H9 (cell line): ENCODE data around the gene PRKCZ. TPM values are rescaled to one million over a fixed set of nuclear protein-coding genes. Genes with fewer than 3 reads are reported as not detected.
A peak's percentile ranks its signal among the peaks of the same experiment; 100 is the strongest.

Experiments used
- DNase-seq: peaks from one replicate; pipeline ENCODE4 v3.0.0-alpha.2; 2017
- H2AFZ ChIP-seq: one replicate; pipeline ENCODE4 v1.6.1; 2013; ENCODE audit warnings: mild to moderate bottlenecking, low read length, control low read depth, moderate library complexity
- H2AK5ac ChIP-seq: 2 replicates; pipeline ENCODE4 v1.6.1; 2013; ENCODE audit warnings: low read length, control low read depth, mixed read lengths; ENCODE audit not compliant: insufficient read length
- H2BK120ac ChIP-seq: one replicate; pipeline ENCODE4 v1.6.1; 2013; ENCODE audit warnings: low read depth, mild to moderate bottlenecking, low read length, control low read depth, inconsistent platforms; ENCODE audit not compliant: poor library complexity, severe bottlenecking
- H2BK12ac ChIP-seq: 2 replicates; pipeline ENCODE4 v1.6.1; 2013; ENCODE audit warnings: low read length, control low read depth, mixed read lengths, low read depth; ENCODE audit not compliant: insufficient read length
- H2BK15ac ChIP-seq: 2 replicates; pipeline ENCODE4 v1.6.1; 2013; ENCODE audit warnings: low read depth, low read length, control low read depth
- H2BK20ac ChIP-seq: one replicate; pipeline ENCODE4 v1.6.1; 2013; ENCODE audit warnings: low read depth, mild to moderate bottlenecking, low read length, control low read depth, inconsistent platforms; ENCODE audit not compliant: poor library complexity, severe bottlenecking
- H2BK5ac ChIP-seq: 2 replicates; pipeline ENCODE4 v1.6.1; 2013; ENCODE audit warnings: low read length, control low read depth, mixed read lengths; ENCODE audit not compliant: insufficient read length
- H3K14ac ChIP-seq: 2 replicates; pipeline ENCODE4 v1.6.1; 2013; ENCODE audit warnings: low read length, control low read depth; ENCODE audit not compliant: insufficient read depth
- H3K18ac ChIP-seq: 2 replicates; pipeline ENCODE4 v1.6.1; 2013; ENCODE audit warnings: low read depth, mild to moderate bottlenecking, mixed read lengths, low read length, control low read depth; ENCODE audit not compliant: insufficient read length
- H3K23ac ChIP-seq: 2 replicates; pipeline ENCODE4 v1.6.1; 2013; ENCODE audit warnings: low read length, control low read depth, mixed read lengths, low read depth; ENCODE audit not compliant: insufficient read length
- H3K23me2 ChIP-seq: 2 replicates; pipeline ENCODE4 v1.6.1; 2013; ENCODE audit warnings: low read depth, mild to moderate bottlenecking, mixed read lengths, low read length, control low read depth; ENCODE audit not compliant: insufficient read length, poor library complexity, severe bottlenecking
- H3K27ac ChIP-seq: 2 replicates; pipeline ENCODE4 v1.5.1; 2013; ENCODE audit warnings: low read length, control low read depth, mixed read lengths, low read depth; ENCODE audit not compliant: insufficient read length
- H3K27me3 ChIP-seq: 2 replicates; pipeline ENCODE4 v1.6.1; 2013; ENCODE audit warnings: low read length, control low read depth, inconsistent platforms; ENCODE audit not compliant: insufficient read depth
- H3K4ac ChIP-seq: 2 replicates; pipeline ENCODE4 v1.6.1; 2013; ENCODE audit warnings: low read depth, mild to moderate bottlenecking, control low read depth, inconsistent platforms, low read length, moderate library complexity
- H3K4me1 ChIP-seq: 2 replicates; pipeline ENCODE4 v1.6.1; 2013; ENCODE audit warnings: low read length, control low read depth, inconsistent platforms; ENCODE audit not compliant: insufficient read depth
- H3K4me2 ChIP-seq: 2 replicates; pipeline ENCODE4 v1.6.1; 2013; ENCODE audit warnings: low read length, control low read depth, mixed read lengths; ENCODE audit not compliant: insufficient read length, insufficient read depth
- H3K56ac ChIP-seq: 2 replicates; pipeline ENCODE4 v1.6.1; 2013; ENCODE audit warnings: low read depth, mild to moderate bottlenecking, mixed read lengths, low read length, control low read depth; ENCODE audit not compliant: insufficient read length
- H3K79me1 ChIP-seq: 2 replicates; pipeline ENCODE4 v1.6.1; 2013; ENCODE audit warnings: low read depth, mild to moderate bottlenecking, moderate library complexity, low read length, control low read depth, inconsistent platforms; ENCODE audit not compliant: insufficient read depth, poor library complexity, severe bottlenecking
- H3K79me2 ChIP-seq: 2 replicates; pipeline ENCODE4 v1.6.1; 2013; ENCODE audit warnings: low read length, control low read depth, inconsistent platforms; ENCODE audit not compliant: insufficient read depth
- H3K9ac ChIP-seq: 2 replicates; pipeline ENCODE4 v1.6.1; 2013; ENCODE audit warnings: low read length, control low read depth, mixed read lengths; ENCODE audit not compliant: insufficient read length; ENCODE audit errors: extremely low read depth
- H3K9me3 ChIP-seq: one replicate; pipeline ENCODE4 v1.6.1; 2013; ENCODE audit warnings: low read depth, low read length, inconsistent platforms; ENCODE audit not compliant: control insufficient read depth
- H3T11ph ChIP-seq: one replicate; pipeline ENCODE4 v1.6.1; 2013; ENCODE audit warnings: mild to moderate bottlenecking, low read length, control low read depth, inconsistent platforms
- H4K20me1 ChIP-seq: one replicate; pipeline ENCODE4 v1.6.1; 2013; ENCODE audit not compliant: control insufficient read depth, insufficient read length, insufficient read depth
- H4K5ac ChIP-seq: 2 replicates; pipeline ENCODE4 v1.6.1; 2013; ENCODE audit warnings: low read depth, mild to moderate bottlenecking, mixed read lengths, low read length, control low read depth; ENCODE audit not compliant: insufficient read length
- H4K8ac ChIP-seq: replicated peaks from 2 replicates; pipeline ENCODE4 v1.6.1; 2013; ENCODE audit warnings: low read length, control low read depth, mixed read lengths, low read depth; ENCODE audit not compliant: insufficient read length
- H4K91ac ChIP-seq: 2 replicates; pipeline ENCODE4 v1.6.1; 2013; ENCODE audit warnings: low read depth, mild to moderate bottlenecking, moderate library complexity, mixed read lengths, low read length, control low read depth; ENCODE audit not compliant: insufficient read length
- H3K27ac Mint-ChIP-seq, 3 experiments: 2 replicates in 2 of 3; 3 replicates in 1 of 3; pipeline ENCODE4 v1.8.0; 2020 to 2021; ENCODE audit warnings: mixed read lengths in 3 of 3, mild to moderate bottlenecking in 1 of 3, moderate library complexity in 1 of 3
- H3K27me3 Mint-ChIP-seq: 2 replicates; pipeline ENCODE4 v1.8.0; 2021; ENCODE audit warnings: low read depth, mild to moderate bottlenecking, moderate library complexity, mixed read lengths
- H3K36me3 Mint-ChIP-seq, 3 experiments: 2 replicates in 2 of 3; 3 replicates in 1 of 3; pipeline ENCODE4 v1.8.0; 2020 to 2021; ENCODE audit warnings: low read depth in 3 of 3, mixed read lengths in 3 of 3; ENCODE audit not compliant: insufficient read depth in 1 of 3
- H3K4me1 Mint-ChIP-seq, 2 experiments: 2 replicates each; pipeline ENCODE4 v1.8.0; 2020; ENCODE audit warnings: mixed read lengths in 2 of 2
- H3K4me3 Mint-ChIP-seq, 2 experiments: 2 replicates in 1 of 2; 3 replicates in 1 of 2; pipeline ENCODE4 v1.8.0; 2020 to 2021; ENCODE audit warnings: mild to moderate bottlenecking in 2 of 2, mixed read lengths in 2 of 2, moderate library complexity in 1 of 2
- H3K9me3 Mint-ChIP-seq, 2 experiments: 2 replicates in 1 of 2; 3 replicates in 1 of 2; pipeline ENCODE4 v1.8.0; 2020; ENCODE audit warnings: mild to moderate bottlenecking in 2 of 2, mixed read lengths in 2 of 2, moderate library complexity in 1 of 2
- CTCF ChIP-seq: fragments of 200-600 bp; sonication (generic); conservative IDR thresholded peaks from 3 replicates; pipeline ENCODE4 v1.8.0; 2021; ENCODE audit warnings: antibody characterized with exemption, mild to moderate bottlenecking
- WGBS: extraction: QIAGEN DNeasy Blood & Tissue Kit; methylation state at CpG from one replicate; pipeline ENCODE4 v1.1.7; 2013; ENCODE audit warnings: missing lambda C conversion rate, low lambda C conversion rate, mixed read lengths; ENCODE audit not compliant: insufficient read length; ENCODE audit errors: extremely low coverage; 5-methylcytosine and 5-hydroxymethylcytosine counted together
- total RNA-seq: library from RNA; stranded (reverse); gene quantifications from 2 replicates; pipeline ENCODE4 v1.2.1, GENCODE V29; 2021

PRKCZ gene
- total RNA-seq, 1 experiment from 2014 or later, result 48.4 TPM

GRCh38 chr1:2133879-2134215 lies 83.6 kb downstream of the PRKCZ start:
- H3K27ac Mint-ChIP-seq, result no peak overlapping the region
- peak overlapping the region; percentile 40 to 50; a peak in 2 of 5 replicates for H3K4me3 Mint-ChIP-seq
- Histone ChIP-seq H3K9ac (no peak overlapping the region), H2AFZ (no peak overlapping the region), H2BK12ac (no peak overlapping the region), H4K8ac (no peak overlapping the region), H2BK5ac (no peak overlapping the region), H3T11ph (no peak overlapping the region), H3K4ac (no peak overlapping the region), H3K27ac (no peak overlapping the region), H3K9me3 (no peaks in the 10 kb centered on the region), H2BK15ac (no peak overlapping the region), H3K14ac (no peak overlapping the region), H2AK5ac (no peak overlapping the region), H3K4me1 (peaks cover 4% of the 10 kb centered on the region; the same call in 1 of the 2 replicates), H4K20me1 (no peaks in the 10 kb centered on the region), H3K4me2 (peak overlapping the region; percentile 29), H2BK120ac (no peak overlapping the region), H3K79me2 (peaks cover 1% of the 10 kb centered on the region; the same call in 1 of the 2 replicates), H4K91ac (no peak overlapping the region), H3K18ac (peak overlapping the region; percentile 8), H3K56ac (no peak overlapping the region), H3K79me1 (no peaks in the 10 kb centered on the region), H3K23me2 (peaks cover 3% of the 10 kb centered on the region), H3K23ac (no peak overlapping the region), H2BK20ac (no peak overlapping the region), H3K27me3 (no peaks in the 10 kb centered on the region; the same call in 1 of the 2 replicates), H4K5ac (no peak overlapping the region)
- WGBS, result no CpG with 5 or more reads among the region's 17 CpGs
- H3K36me3 Mint-ChIP-seq, result peaks cover 0 to 16% (median 4%) of the 10 kb centered on the region in 3 experiments; a peak in 4 of 7 replicates
- TF ChIP-seq CTCF, result no peak
- no peaks in the 10 kb centered on the region for H3K27me3 Mint-ChIP-seq
- H3K9me3 Mint-ChIP-seq, result no peaks in the 10 kb centered on the region
- peaks cover 20 to 23% of the 10 kb centered on the region in 2 experiments for H3K4me1 Mint-ChIP-seq
- DNase-seq, result no peak
